ELR (cell line): ENCODE measurements around the gene HBP1.
"Not testable (repeated sequence)": the region's sequence is repeated elsewhere in the genome, so short reads cannot be mapped to it uniquely, and the experiment has no call there.

ENCODE experiments used
- DNase-seq: peaks from one replicate; pipeline ENCODE4 v3.0.0-alpha.2; 2015; ENCODE audit warnings: low read depth

Gene HBP1

GRCh38 chr7:107168233-107169119 is at the start of gene HBP1:
TSS of gene HBP1 (plus strand) at chr7:107169003. CDS start at chr7:107179894, 10,891 bp downstream.
- peak; percentile 99 for DNase-seq

DNA sequence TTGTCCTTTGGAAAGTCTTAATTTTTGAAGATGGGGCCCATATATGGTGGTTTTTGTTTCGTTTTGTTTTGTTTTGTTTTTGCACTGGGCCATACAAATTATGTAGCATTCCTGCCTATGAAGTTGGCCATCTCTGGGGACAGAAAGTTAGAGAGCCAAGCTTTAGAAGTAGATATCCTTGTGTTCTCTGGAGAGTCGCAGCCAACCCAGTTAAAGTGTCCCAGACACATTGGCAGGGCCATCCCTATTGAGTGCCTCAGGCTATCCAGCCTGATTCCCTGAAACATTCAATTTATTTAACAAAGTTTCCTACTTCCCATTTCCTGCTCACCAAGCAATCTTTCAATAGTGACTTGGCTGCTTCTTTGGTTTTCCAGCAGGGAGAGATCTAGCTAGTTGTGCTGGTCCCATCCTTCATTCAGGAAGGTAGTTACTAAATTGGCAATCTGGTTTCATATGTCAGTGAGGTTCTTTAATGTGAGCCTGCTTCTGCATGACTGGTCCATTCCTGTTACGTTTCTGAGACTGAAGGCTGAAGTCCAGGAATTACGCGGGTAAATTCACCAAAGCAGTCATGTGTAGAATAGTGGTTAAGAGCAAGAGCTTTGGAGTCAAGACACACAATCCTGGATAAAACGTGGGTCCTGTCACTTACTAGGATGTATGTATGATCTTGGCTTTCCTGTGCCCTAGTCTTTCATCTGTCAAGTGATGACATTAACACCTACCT is 49.3 kb upstream of the HBP1 start:
- no peak for DNase-seq

DNA sequence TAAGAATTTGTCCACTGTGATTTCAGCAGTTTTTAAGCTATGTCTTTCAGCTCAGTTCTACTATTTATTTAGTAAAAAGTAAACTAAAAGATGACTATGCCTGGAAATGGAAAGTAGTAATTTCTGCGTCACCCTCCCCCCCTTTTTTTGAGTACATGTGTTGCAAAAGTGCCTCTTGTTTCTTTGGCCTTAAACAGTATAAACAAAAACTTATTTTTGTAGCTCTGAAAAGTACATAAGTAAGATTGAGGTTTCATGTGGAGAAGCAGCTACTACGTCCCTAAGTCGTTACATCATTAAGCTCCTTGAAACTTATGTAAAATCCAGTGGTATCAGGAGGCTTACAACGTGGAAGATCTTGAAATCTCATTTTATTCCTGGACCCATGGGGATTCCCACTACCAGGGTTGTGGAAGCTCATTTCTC is 46.3 kb upstream of the HBP1 start:
- DNase-seq = peak; percentile 12

DNA sequence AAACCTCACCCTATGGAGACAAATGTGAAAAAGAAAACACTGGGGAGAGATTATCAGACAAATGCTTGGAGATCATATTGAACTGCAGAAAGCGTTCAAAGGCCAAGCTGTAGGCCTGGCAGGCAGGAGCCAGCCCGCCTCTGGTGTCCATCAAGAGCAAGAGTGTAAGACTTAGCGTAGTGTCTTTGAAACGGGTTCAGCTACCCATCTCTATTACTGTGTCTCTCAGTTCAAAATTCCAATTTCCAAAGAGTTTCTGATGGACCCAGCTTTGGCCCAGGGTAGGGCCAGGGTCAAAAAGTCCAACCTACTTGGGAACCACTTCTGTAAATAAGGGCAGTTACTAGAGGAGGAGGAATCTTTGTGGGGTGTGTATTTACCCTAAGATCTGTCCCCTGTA is 45.4 kb upstream of the HBP1 start:
- no peak for DNase-seq

GRCh38 chr7:107125475-107125874 is 43.3 kb upstream of the HBP1 start:
- DNase-seq = no peak

- DNase-seq = no peak
These were observed 40.6 kb upstream of the HBP1 start for GRCh38 chr7:107128217-107128616.

DNA sequence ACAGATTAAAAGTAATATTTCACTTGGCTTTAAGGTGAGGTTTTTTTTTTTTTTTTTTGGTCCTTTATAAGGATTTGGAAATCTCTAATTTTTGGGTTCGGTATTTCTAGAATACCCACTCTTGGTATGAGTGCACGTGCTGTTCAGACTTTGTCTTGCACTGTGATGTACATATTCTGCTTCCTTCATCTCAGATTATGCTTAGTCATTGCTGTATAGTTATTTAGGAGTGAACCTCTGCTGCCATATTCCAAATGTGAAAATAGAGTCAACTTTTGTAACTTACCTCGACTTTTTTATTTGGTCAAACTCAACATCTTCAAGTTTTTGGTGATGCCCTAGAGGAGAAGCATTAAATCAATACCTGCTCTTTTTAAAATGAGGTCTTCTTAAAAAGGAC is 40.1 kb upstream of the HBP1 start:
- no peak for DNase-seq

DNA sequence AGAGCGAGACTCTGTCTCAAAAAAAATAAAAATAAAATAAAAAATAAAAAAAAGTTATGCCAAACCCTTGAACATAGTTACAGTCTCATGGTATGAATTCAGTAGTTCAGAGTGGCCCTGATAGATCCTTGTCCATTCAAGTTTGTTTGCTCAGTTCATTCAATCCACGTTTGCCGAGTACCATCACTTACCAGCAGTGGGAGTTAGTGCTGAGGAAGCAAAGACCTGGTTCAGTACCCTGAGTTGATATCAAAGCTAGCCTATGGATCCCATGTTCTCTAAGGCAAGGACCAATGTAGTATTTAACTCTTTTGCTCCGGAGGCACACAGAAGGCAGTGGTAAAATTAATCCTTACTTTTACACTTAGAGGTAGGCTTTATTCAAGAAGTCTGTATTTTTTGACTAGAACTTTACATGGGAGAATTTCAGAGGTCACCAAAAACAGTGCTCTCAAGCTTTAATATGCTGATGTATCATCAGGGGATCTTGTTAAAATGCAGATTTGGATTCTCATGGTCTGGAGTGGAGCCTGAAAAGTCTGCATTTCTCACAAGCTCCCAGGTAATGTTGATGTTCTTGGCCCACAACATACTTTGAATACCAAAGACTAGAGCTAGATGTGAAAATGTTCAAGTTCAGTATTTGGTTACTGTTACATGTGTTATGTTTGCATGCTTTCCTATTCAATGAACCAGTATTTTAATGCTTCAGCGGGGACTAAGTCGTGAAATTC is 38.1 kb upstream of the HBP1 start:
- no peak for DNase-seq

GRCh38 chr7:107133396-107133795 is 35.4 kb upstream of the HBP1 start:
- DNase-seq = no peak

- DNase-seq = no peak
These were observed 29.9 kb upstream of the HBP1 start for GRCh38 chr7:107138696-107139420.

- DNase-seq = not testable (repeated sequence)
These were observed 24.9 kb upstream of the HBP1 start for GRCh38 chr7:107143875-107144274.

DNA sequence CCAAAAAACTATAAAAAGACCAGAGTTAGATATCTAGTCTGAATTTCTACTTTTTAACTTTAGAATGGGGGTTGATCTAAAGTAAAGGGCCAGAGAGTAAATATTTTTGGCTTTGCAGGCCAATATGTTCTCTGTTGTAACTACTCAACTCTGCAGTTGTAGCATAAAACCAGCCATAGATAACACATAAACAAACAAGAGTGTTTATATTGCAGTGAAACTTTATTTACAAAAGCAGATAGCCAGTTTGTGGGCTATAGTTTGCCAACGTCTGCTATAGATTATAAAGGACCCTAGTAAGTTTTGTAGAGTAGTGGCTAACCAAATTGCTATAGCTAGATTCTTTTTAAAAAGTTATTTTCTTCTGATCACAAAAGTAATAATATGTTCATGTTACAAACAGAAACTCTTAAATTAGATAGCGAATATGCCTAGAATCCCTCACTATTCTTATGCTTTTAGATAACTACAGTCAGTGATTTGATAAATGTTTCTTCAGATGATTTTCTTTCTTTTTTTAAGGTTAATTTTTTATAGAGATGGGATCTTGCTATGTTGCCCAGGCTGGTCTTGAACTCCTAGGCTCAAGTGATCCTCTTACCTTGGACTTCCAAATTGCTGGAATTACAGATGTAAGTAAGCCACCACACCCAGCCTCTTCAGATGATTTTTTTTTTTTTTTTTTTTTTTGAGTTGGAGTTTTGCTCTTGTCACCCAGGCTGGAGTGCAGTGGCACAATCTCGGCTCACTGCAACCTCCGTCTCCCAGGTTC is 23.6 kb upstream of the HBP1 start:
- DNase-seq = no peak

DNA sequence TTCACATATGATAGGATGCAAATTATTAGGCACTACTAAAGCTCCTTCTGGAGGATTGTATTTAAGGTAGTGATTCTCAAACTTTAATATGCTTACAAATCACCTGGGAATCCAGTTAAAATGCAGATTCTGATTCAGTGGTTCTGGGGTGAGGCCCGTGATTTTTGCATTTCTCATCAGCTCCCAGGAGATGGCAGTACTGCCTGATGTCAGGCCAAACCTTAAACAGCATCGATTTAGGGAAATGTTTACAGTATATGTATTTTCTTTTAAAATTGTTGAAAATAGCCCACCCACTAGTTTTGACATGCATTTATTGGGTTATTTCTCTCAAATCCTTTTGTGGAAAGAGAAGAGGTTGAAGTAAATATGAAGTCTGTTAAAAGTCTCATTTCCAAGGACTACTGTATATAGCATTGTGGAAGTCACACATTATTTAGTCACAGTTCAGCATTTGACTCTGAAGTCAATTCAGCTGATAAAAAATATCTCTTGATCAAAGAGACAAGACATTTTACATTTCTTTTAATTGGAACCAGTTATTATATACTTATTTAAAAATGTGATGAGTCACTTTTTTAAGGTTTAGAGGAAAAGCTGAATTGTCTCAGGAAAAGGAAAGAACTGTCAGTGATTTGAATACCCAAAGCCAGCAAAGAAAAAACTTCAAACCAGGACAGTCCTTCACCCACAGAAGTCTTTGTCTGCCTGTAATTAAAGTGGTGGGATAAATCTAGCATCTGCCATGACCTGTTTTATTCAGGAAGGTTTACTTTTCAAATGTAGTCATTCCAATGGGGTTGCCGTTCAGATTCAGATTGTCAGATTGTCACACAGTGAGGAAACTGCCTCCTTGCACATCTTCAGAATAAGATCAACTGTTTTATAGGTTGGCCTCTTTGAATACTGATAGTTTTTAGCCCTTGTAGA is 21.1 kb upstream of the HBP1 start:
- peak; percentile 62 for DNase-seq

GRCh38 chr7:107148721-107149120 is 20.1 kb upstream of the HBP1 start:
- no peak for DNase-seq

DNA sequence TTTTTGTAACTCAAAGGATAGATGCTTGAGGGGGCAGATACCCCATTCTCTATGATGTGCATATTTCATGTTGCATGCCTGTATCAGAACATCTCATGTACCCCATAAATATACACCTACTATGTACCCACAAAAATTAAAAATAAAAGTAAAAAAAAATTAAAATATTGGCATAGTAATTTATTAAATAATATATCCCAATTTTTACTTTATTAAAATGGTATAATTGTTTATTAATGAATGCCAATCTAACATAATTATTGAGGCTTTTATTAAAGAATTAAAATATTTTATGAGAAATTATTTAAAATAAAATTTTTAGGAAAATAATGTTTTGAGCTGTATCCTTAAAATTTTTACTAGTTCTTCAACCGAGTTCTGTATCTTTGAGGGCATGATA is 18.9 kb upstream of the HBP1 start:
- no peak for DNase-seq

DNA sequence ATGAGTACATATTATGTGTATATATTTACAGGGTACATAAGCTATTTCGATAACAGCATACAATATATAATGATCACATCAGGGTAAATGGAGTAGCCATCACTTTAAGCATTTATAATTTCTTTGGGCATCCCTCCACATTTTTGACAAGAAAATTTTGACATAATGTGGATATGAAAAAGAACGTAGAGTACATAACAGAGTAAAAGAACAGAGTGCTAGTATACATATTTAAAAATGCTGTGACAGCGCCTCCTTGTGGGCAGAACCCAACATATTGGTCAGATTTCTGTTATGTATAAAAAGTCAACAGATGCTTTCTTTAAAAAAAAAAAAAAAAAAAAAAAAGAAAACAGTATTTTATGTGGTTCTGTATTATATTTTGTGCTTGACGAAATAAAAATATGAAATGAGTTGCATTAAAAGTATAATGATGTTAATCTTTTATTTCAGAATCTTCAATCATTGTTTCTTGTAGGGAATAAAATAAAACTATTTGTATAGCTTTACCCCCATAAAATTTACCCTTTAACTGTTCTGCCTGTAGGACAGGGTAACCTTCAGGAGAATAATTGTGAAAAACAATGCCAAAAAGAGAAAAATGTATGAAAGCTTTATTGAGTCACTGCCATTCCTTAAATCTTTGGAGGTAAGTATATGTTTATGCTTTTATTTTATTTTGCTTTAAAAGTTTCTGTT is 18.3 kb upstream of the HBP1 start:
- peak; percentile 76 for DNase-seq

- DNase-seq = no peak
These were observed 17.3 kb upstream of the HBP1 start for GRCh38 chr7:107151538-107151937.

GRCh38 chr7:107152011-107152410 is 16.8 kb upstream of the HBP1 start:
- DNase-seq = peak; percentile 61

DNA sequence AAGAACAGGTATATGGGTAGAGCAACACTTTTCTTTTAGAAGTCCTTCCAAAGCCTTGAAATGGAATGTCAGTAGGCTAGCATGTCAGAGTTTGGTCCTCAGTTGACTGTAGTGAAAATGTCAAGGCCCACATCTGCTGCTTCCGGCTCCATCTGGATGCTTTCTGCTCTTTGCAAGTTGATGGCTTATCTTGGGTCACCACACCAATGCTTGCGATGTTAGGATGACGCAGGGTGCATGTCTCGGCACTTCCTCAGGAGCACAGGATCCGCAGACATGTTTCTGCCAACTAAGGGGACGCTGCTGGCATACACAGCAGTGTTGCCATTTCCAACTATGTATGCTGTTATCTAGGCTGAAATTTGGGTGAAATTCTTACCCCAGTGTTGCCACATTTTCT is 14.0 kb upstream of the HBP1 start:
- DNase-seq = no peak
